GM21528 (cell line): Measurements from ENCODE around the gene TBX3.
"Not testable (repeated sequence)": the region's sequence is repeated elsewhere in the genome, so short reads cannot be mapped to it uniquely, and the experiment has no call there.

ENCODE experiments used
- ATAC-seq: cut with Tn5 transposase; IDR thresholded peaks from one replicate; pipeline ENCODE4 v1.9.1; 2021; ENCODE audit warnings: mild to moderate bottlenecking, moderate library complexity; ENCODE audit not compliant: unreplicated experiment, low FRiP score

TBX3 gene

GRCh38 chr12:114684098-114684869, at the start of gene TBX3:
Gene TBX3 (minus strand): TSS chr12:114684175. CDS start chr12:114683200, 975 bp downstream.
- no peak for ATAC-seq

GRCh38 chr12:114732426-114733030, 48.6 kb upstream of the TBX3 start:
- no peak for ATAC-seq

- no peak for ATAC-seq
Measured at GRCh38 chr12:114729731-114730130, 45.8 kb upstream of the TBX3 start.

- no peak for ATAC-seq
Measured at GRCh38 chr12:114726092-114726710, 42.2 kb upstream of the TBX3 start.

GRCh38 chr12:114722176-114722575, 38.2 kb upstream of the TBX3 start:
- ATAC-seq, result not testable (repeated sequence)

GRCh38 chr12:114721266-114721665, 37.3 kb upstream of the TBX3 start:
- no peak for ATAC-seq

GRCh38 chr12:114713466-114714215, 29.7 kb upstream of the TBX3 start:
- ATAC-seq, result no peak

- no peak for ATAC-seq
Measured at GRCh38 chr12:114711689-114712152, 27.7 kb upstream of the TBX3 start.

- ATAC-seq, result no peak
Measured at GRCh38 chr12:114710151-114710550, 26.2 kb upstream of the TBX3 start.

GRCh38 chr12:114709112-114709511, 25.1 kb upstream of the TBX3 start:
- ATAC-seq, result no peak

- ATAC-seq, result not testable (repeated sequence)
Measured at GRCh38 chr12:114708598-114708997, 24.6 kb upstream of the TBX3 start.

- no peak for ATAC-seq
Measured at GRCh38 chr12:114704096-114704495, 20.1 kb upstream of the TBX3 start.

- no peak for ATAC-seq
Measured at GRCh38 chr12:114703060-114703493, 19.1 kb upstream of the TBX3 start.

GRCh38 chr12:114702462-114702861, 18.5 kb upstream of the TBX3 start:
- ATAC-seq, result no peak

GRCh38 chr12:114701553-114701952, 17.6 kb upstream of the TBX3 start:
- ATAC-seq, result no peak

- ATAC-seq, result no peak
Measured at GRCh38 chr12:114701104-114701414, 17.1 kb upstream of the TBX3 start.

- ATAC-seq, result no peak
Measured at GRCh38 chr12:114700392-114701103, 16.6 kb upstream of the TBX3 start.

- no peak for ATAC-seq
Measured at GRCh38 chr12:114698566-114699163, 14.7 kb upstream of the TBX3 start.

GRCh38 chr12:114697741-114698565, 14.0 kb upstream of the TBX3 start:
- ATAC-seq, result no peak
